Colonic mucosa (tissue), 4 donors: ENCODE measurements around the gene DNM2. TPM values are rescaled to one million over a fixed set of nuclear protein-coding genes. Genes with fewer than 3 reads are reported as not detected.
"Not testable (repeated sequence)": the region's sequence is repeated elsewhere in the genome, so short reads cannot be mapped to it uniquely, and the experiment has no call there.

Source experiments
- DNase-seq: peaks from one replicate; pipeline ENCODE4 v3.0.0-alpha.2; 2020
- H3K27ac ChIP-seq: fragments of 200-600 bp; one replicate; pipeline ENCODE4 v1.8.0; 2021
- H3K27me3 ChIP-seq: fragments of 200-600 bp; one replicate; pipeline ENCODE4 v1.8.0; 2021
- H3K36me3 ChIP-seq: fragments of 200-600 bp; one replicate; pipeline ENCODE4 v1.8.0; 2021
- H3K4me1 ChIP-seq: fragments of 200-600 bp; one replicate; pipeline ENCODE4 v1.8.0; 2021; ENCODE audit warnings: mild to moderate bottlenecking
- H3K4me3 ChIP-seq: fragments of 200-600 bp; one replicate; pipeline ENCODE4 v1.8.0; 2021
- H3K9ac ChIP-seq, 2 donors: one replicate each; pipeline ENCODE4 v1.7.0; 2013; ENCODE audit warnings: control low read depth in 2 of 2, low read depth in 2 of 2, low read length in 2 of 2
- H3K9me3 ChIP-seq: fragments of 200-600 bp; one replicate; pipeline ENCODE4 v1.8.0; 2021
- CTCF ChIP-seq: fragments of 200-600 bp; IDR thresholded peaks from one replicate; pipeline ENCODE4 v1.8.0; 2022; ENCODE audit warnings: antibody characterized with exemption, mild to moderate bottlenecking
- intact Hi-C: fragments of 100-400 bp; cut with DNase I; formaldehyde crosslinking; loops from one replicate; pipeline ENCODE4 v1.14.1; 2022
- total RNA-seq, 2 donors: library from RNA; stranded (reverse); fragmentation: NEBNext Ultra II Directional in 1 of 2; extraction: Animal tissue kit (Norgen Biotek cat#: 25700) in 1 of 2; gene quantifications; one replicate each; pipeline ENCODE4 v1.2.1, GENCODE V29; 2021
- donor health status: healthy.
- donor health status: DM: no; HTN: no; CAD: no.
- donor health status: DM: no; HTN: no; CAD: no.

Gene DNM2
- total RNA-seq, 2 donors from 2014 or later, result 450 to 461 TPM

GRCh38 chr19:10862561-10863106 is 144.8 kb downstream of the DNM2 start:
- no peak overlapping the region for H3K4me3 ChIP-seq
- no peaks in the 10 kb centered on the region for H3K36me3 ChIP-seq

DNA sequence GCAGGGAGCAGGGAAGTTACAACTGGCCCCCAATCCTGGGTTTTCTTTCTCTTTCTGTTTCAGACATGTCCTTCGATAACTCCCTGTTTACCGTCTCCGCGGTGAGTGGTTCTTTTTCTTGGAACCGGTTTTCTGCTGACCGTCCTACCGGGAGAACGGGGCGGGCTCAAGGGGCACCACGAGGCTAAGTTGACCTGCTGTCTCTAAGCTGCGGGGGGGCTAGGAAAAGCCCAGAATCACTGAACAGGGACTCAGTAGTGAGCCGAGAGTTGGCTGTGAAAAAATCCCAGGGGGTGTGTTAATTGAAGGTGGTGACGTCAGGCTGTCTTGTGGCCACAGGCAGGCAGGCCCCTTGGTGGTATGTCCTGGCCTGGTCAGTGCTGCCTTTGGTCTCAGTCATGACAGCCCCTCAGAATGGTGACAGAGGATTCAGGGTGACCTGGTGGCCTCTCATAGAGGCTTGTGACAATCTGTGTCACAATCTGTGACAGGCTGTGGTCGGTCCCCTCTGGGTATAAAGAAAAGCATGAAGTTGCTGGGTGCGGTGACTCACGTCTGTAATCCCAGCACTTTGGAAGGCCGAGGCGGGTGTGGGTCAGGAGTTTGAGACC is 145.3 kb downstream of the DNM2 start:
- H3K9ac ChIP-seq, result peak overlapping the region in 1 of 2 donors; percentile 26
- H3K27ac ChIP-seq, result no peak overlapping the region
- no peak for DNase-seq
- H3K36me3 ChIP-seq, result no peaks in the 10 kb centered on the region
- H3K4me3 ChIP-seq, result no peak overlapping the region
- intact Hi-C loops, result no loop called here
- H3K4me1 ChIP-seq, result peaks cover 8% of the 10 kb centered on the region
- no peaks in the 10 kb centered on the region for H3K27me3 ChIP-seq
- no peaks in the 10 kb centered on the region for H3K9me3 ChIP-seq
- TF ChIP-seq CTCF, result no peak

More at GRCh38 chr19:10862561-10863106, 144.8 kb downstream of the DNM2 start:
- Histone ChIP-seq H3K9me3 (no peaks in the 10 kb centered on the region), H3K9ac (peak overlapping the region in 1 of 2 donors; percentile 26), H3K27me3 (no peaks in the 10 kb centered on the region), H3K27ac (no peak overlapping the region), H3K4me1 (peaks cover 8% of the 10 kb centered on the region)
- no peak for TF ChIP-seq CTCF
- intact Hi-C loops, result no loop called here
- DNase-seq, result no peak

DNA sequence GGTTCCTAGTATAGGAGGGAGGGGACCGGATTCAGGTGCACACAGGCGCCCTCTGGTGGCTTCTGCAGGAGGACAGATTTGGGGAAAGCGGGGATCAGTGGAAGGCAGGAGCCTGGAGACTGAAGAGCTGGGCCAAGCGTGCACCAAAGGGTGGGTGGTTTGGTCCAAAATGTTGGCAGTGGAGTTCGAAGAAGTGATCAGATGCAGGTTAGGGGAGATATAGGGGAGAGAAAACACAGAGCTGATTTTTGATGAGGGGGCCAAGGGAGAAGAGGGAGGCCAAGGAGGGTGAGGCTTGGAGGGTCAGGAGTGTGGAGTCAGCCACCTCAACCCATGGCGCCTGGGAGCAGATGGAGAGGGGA is 146.6 kb downstream of the DNM2 start:
- Histone ChIP-seq H3K4me3 (no peak overlapping the region), H3K27ac (no peak overlapping the region), H3K9ac (no peak overlapping the region), H3K36me3 (no peaks in the 10 kb centered on the region), H3K4me1 (peaks cover 8% of the 10 kb centered on the region), H3K27me3 (no peaks in the 10 kb centered on the region), H3K9me3 (no peaks in the 10 kb centered on the region)
- intact Hi-C loops, result loop anchor here (2.0 kb wide), 1 partner anchor 152 kb away; no protein-coding TSS in a partner anchor
- TF ChIP-seq CTCF, result peak; percentile 87
- DNase-seq, result peak; percentile 92

DNA sequence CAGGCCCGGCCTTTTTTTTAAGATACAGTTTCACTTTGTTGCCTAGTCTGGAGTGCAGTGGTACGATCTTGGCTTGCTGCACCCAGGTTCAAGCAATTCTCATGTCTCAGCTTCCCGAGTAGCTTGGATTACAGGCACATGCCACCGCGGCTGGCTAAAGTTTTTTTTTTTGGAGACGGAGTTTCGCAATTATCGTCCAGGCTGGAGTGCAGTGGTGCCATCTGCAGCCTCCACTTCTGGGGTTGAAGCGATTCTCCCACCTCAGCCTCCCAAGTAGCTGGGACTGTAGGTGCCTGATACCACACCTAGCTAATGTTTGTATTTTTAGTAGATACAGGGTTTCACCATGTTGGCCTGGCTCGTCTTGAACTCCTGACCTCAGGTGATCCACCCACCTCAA is 148.6 kb downstream of the DNM2 start:
- Histone ChIP-seq H3K9ac (no peak overlapping the region), H3K4me1 (peaks cover 8% of the 10 kb centered on the region), H3K36me3 (no peaks in the 10 kb centered on the region), H3K27ac (no peak overlapping the region), H3K9me3 (no peaks in the 10 kb centered on the region), H3K4me3 (no peak overlapping the region), H3K27me3 (no peaks in the 10 kb centered on the region)
- intact Hi-C loops, result no loop called here
- TF ChIP-seq CTCF, result no peak
- no peak for DNase-seq

GRCh38 chr19:10868872-10869547 is 151.1 kb downstream of the DNM2 start:
- Histone ChIP-seq H3K9ac (no peak overlapping the region), H3K36me3 (no peaks in the 10 kb centered on the region), H3K9me3 (no peaks in the 10 kb centered on the region), H3K27ac (no peak overlapping the region), H3K4me3 (no peak overlapping the region), H3K27me3 (no peaks in the 10 kb centered on the region), H3K4me1 (peaks cover 4% of the 10 kb centered on the region)
- TF ChIP-seq CTCF, result no peak
- no peak for DNase-seq
- intact Hi-C loops, result no loop called here

DNA sequence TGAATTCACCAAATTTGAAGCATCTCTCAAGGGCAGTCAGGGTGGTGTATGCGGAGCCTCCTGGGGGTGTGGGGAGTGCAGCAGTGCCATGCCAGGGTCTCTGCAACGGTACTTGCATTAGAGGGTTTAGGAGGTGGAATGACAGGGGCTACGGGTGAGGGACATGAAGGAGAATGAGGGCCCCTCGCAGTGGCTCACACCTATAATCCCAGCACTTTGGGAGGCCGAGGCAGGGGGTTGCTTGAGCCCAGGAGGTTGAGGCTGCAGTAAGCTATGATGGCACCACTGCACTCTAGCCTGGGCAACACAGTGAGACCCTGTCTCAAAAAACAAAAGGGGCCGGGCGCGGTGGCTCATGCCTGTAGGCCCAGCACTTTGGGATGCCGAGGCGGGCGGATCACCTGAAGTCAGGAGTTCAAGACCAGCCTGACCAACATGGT is 152.0 kb downstream of the DNM2 start:
- H3K9ac ChIP-seq, H3K9me3 ChIP-seq, H3K4me1 ChIP-seq, H3K27ac ChIP-seq, H3K36me3 ChIP-seq, H3K4me3 ChIP-seq, H3K27me3 ChIP-seq: not testable (repeated sequence)
- intact Hi-C loops, result loop anchor here (5.0 kb wide), 1 partner anchor 57 kb away; the partner anchor contains the start of genes TIMM29 and YIPF2
- peak; percentile 49 for DNase-seq
